Right atrium auricular region (tissue), 2 donors: ENCODE results near the gene OR9A2. TPM values are rescaled to one million over a fixed set of nuclear protein-coding genes. Genes with fewer than 3 reads are reported as not detected.

Experiments
- DNase-seq: peaks from one replicate; pipeline ENCODE4 v3.0.0-alpha.2; 2019; ENCODE audit warnings: low spot score
- H3K27ac ChIP-seq, 2 donors: fragments of 200-600 bp; sonication (generic); 1 replicate in 1 of 2; 2 replicates in 1 of 2; pipeline ENCODE4 v1.5.1; 2016 to 2019
- H3K27me3 ChIP-seq, 2 donors: fragments of 200-600 bp; sonication (generic); one replicate each; pipeline versions ENCODE4 v1.5.1 to v1.6.0; 2017 to 2019
- H3K36me3 ChIP-seq: fragments of 200-600 bp; sonication (generic); one replicate; pipeline ENCODE4 v1.5.1; 2016
- H3K4me1 ChIP-seq, 2 donors: fragments of 200-600 bp; sonication (generic); one replicate each; pipeline versions ENCODE4 v1.5.1 to v1.6.0; 2017 to 2019
- H3K4me3 ChIP-seq, 2 donors: fragments of 200-600 bp; sonication (generic); 1 replicate in 1 of 2; 2 replicates in 1 of 2; pipeline ENCODE4 v1.5.1; 2017 to 2019; ENCODE audit warnings: mild to moderate bottlenecking in 1 of 2, moderate library complexity in 1 of 2
- H3K9me3 ChIP-seq, 2 donors: fragments of 200-600 bp; sonication (generic); one replicate each; pipeline ENCODE4 v1.5.1; 2019
- total RNA-seq, 2 donors: library from RNA; depleted of rRNA; stranded (reverse); fragments of >200 nt; gene quantifications; one replicate each; pipeline ENCODE4 v1.1.0, GENCODE V29; 2016
- TF ChIP-seq, protein P1 (sequence below), 2 donors: fragments of 200-600 bp; sonication (generic); IDR thresholded peaks; one replicate each; pipeline ENCODE4 v1.5.1; 2019; ENCODE audit warnings: antibody characterized with exemption in 2 of 2

The OR9A2 gene
- total RNA-seq, 2 donors from 2014 or later: not detected

DNA sequence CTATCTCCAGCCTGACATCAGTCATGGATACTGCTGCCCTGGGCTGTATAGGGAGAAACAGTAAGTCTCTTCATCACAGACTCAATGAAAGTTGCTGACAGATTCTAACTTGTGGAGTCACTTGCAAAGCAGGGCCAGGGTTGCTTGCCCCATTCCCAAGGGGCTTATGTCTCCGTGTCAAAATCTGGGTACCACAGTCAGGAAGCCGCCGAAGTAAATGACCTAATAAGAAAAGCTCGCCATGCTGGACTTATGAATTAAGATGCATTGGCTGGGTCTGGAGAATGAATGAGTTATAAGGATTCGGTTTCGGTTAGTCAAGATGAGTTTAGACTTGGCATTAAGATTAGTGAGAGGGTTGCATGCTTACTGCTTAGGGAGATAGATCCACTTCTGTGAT is 14.4 kb upstream of the OR9A2 start:
- H3K27me3 ChIP-seq: no peaks in the 10 kb centered on the region
- no peaks in the 10 kb centered on the region for H3K4me1 ChIP-seq
- TF ChIP-seq, protein P1, sequence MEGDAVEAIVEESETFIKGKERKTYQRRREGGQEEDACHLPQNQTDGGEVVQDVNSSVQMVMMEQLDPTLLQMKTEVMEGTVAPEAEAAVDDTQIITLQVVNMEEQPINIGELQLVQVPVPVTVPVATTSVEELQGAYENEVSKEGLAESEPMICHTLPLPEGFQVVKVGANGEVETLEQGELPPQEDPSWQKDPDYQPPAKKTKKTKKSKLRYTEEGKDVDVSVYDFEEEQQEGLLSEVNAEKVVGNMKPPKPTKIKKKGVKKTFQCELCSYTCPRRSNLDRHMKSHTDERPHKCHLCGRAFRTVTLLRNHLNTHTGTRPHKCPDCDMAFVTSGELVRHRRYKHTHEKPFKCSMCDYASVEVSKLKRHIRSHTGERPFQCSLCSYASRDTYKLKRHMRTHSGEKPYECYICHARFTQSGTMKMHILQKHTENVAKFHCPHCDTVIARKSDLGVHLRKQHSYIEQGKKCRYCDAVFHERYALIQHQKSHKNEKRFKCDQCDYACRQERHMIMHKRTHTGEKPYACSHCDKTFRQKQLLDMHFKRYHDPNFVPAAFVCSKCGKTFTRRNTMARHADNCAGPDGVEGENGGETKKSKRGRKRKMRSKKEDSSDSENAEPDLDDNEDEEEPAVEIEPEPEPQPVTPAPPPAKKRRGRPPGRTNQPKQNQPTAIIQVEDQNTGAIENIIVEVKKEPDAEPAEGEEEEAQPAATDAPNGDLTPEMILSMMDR (IDR thresholded peaks at IDR 0.05): no peak
- no peaks in the 10 kb centered on the region for H3K9me3 ChIP-seq
- no peaks in the 10 kb centered on the region for H3K36me3 ChIP-seq
- H3K27ac ChIP-seq: no peak overlapping the region
- no peak overlapping the region for H3K4me3 ChIP-seq
- no peak for DNase-seq

DNA sequence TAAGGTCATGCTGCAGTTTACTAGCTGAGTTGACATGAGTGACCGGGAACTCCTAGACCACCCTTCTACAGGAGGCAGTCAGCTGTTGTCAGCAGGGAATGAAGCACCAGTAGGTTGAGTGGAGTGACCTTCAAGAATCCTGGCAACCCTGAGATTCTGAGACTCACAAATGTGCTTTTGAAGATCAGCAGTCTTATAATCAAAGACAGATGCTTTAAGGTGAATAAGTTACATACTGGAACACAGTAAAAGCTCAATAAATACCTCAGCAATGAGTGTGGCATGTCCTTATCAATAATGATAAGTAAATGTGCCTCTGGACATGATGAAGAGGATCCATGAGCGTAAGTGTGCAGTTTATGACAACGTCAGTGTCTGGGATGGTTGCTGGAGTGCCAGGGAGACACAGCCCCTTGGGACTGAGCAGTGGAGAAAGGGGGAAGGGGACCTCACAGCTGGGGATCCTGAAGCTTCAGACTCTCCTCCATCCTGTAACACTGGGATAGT is 13.3 kb upstream of the OR9A2 start:
- H3K27ac ChIP-seq: no peak overlapping the region
- H3K36me3 ChIP-seq: no peaks in the 10 kb centered on the region

DNA sequence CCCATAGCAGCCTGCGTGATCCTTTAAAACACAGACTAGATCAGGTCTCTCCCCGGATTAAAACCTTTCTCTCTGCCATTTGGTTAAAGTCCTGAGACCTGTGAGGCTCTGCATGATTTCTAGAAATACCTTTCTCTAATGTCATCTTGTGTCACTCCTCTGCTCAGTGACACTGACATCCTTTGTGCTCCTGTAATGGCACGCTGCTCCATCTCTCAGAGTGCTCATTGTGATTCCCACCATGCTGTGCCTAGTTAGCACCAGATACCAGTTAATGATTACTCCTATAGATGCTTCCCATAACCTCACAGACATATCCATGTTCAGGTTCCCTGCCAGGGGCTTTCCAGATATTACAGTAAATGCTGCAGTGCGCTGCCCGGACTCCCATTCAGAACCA is 11.7 kb upstream of the OR9A2 start:
- H3K9me3 ChIP-seq: peaks cover 0 to 9% of the 10 kb centered on the region in 2 donors
- H3K4me3 ChIP-seq: no peak overlapping the region
- DNase-seq: no peak
- no peaks in the 10 kb centered on the region for H3K4me1 ChIP-seq
- H3K36me3 ChIP-seq: no peaks in the 10 kb centered on the region
- no peaks in the 10 kb centered on the region for H3K27me3 ChIP-seq
- TF ChIP-seq, protein P1 (IDR thresholded peaks at IDR 0.05): no peak
- no peak overlapping the region for H3K27ac ChIP-seq

More for the DNA sequence above, 13.3 kb upstream of the OR9A2 start:
- TF ChIP-seq, protein P1 (IDR thresholded peaks at IDR 0.05): no peak
- DNase-seq: no peak
- no peaks in the 10 kb centered on the region for H3K27me3 ChIP-seq
- H3K4me1 ChIP-seq: no peaks in the 10 kb centered on the region
- H3K4me3 ChIP-seq: no peak overlapping the region
- H3K9me3 ChIP-seq: no peaks in the 10 kb centered on the region

DNA sequence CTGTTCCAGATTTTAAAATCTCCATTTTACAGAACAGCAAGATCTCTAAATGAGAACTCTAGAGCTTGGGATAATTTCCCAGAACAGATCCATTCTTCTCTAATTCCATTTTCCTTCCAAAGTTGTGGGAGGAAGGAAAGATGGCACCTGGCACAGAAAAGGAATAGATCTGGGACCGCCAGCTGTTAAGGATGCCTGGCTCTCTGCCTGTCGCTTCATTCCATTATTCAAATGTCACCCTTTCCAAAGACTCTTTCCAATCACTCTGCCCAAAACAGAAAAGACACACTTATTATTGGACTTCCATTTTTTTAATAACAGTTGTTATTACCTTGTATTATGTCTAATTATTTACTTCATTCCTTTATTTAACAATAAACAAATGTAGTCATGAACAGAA is 751 bp upstream of the OR9A2 start:
- Histone ChIP-seq H3K4me1 (no peaks in the 10 kb centered on the region), H3K9me3 (no peaks in the 10 kb centered on the region), H3K36me3 (no peaks in the 10 kb centered on the region), H3K27me3 (no peaks in the 10 kb centered on the region), H3K4me3 (no peak overlapping the region), H3K27ac (no peak overlapping the region)
- DNase-seq: no peak
- TF ChIP-seq, protein P1 (IDR thresholded peaks at IDR 0.05): no peak

DNA sequence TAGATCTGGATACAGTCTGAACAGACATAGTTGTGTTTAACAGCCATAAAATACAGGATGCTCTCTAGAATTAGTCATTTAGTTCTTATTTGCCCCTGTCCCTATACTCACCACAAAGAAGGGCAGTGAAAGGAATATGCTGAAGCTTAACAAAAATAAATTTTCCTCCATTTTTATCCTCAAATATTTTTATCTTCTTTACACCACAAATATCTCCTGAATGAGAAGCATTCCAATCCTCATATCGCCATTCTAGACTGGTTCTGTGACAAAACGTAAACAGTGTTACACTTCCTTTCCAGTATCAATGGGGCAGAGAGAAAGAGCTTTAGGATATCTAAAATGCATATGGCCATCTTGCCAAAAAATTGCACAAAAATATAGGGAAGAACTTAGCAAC is 1.6 kb downstream of the OR9A2 start:
- H3K27ac ChIP-seq: no peak overlapping the region
- no peaks in the 10 kb centered on the region for H3K9me3 ChIP-seq
- H3K36me3 ChIP-seq: no peaks in the 10 kb centered on the region
- DNase-seq: no peak
- H3K4me3 ChIP-seq: no peak overlapping the region
- no peaks in the 10 kb centered on the region for H3K4me1 ChIP-seq
- H3K27me3 ChIP-seq: no peaks in the 10 kb centered on the region
- TF ChIP-seq, protein P1 (IDR thresholded peaks at IDR 0.05): no peak

- Histone ChIP-seq H3K4me1 (no peaks in the 10 kb centered on the region), H3K4me3 (no peak overlapping the region), H3K27ac (no peak overlapping the region), H3K27me3 (no peaks in the 10 kb centered on the region), H3K36me3 (no peaks in the 10 kb centered on the region), H3K9me3 (no peaks in the 10 kb centered on the region)
- TF ChIP-seq, protein P1 (IDR thresholded peaks at IDR 0.05): no peak
- DNase-seq: no peak
Measured at GRCh38 chr7:143023047-143023446, 3.9 kb downstream of the OR9A2 start.
